ENCODE measurements around the gene CCDC171. TPM values are rescaled to one million over a fixed set of nuclear protein-coding genes. Genes with fewer than 3 reads are reported as not detected.

CCDC171 gene
- total RNA-seq, 2 donors from 2014 or later = 2.3 to 4.7 TPM

- 48 to 50% methylated on average over 1 of the region's 1 CpG for WGBS, 2 donors
- H3K4me3 ChIP-seq = no peak overlapping the region
- no peaks in the 10 kb centered on the region for H3K36me3 ChIP-seq (replicated peaks in 1 of 2; ENCODE audit: insufficient read depth in 1 of 2, low read depth in 2 of 2)
- H3K27me3 ChIP-seq = no peaks in the 10 kb centered on the region
- H3K4me1 ChIP-seq = no peaks in the 10 kb centered on the region
- DNase-seq (no peak), ATAC-seq (no peak)
- TF ChIP-seq POLR2A (IDR thresholded peaks at IDR 0.05) (no peak), CTCF (IDR thresholded peaks at IDR 0.05) (no peak)
- no peaks in the 10 kb centered on the region for H3K9me3 ChIP-seq
- no peak overlapping the region for H3K27ac ChIP-seq
- intact Hi-C loops (cut with DNase I) = no loop called here
These were observed 21.5 kb upstream of the CCDC171 start for GRCh38 chr9:15531380-15531779.

- intact Hi-C loops (cut with DNase I) = no loop called here
- no peaks in the 10 kb centered on the region for H3K9me3 ChIP-seq
- no peak for TF ChIP-seq CTCF (IDR thresholded peaks at IDR 0.05)
- no peak for TF ChIP-seq POLR2A (IDR thresholded peaks at IDR 0.05)
- no peak overlapping the region for H3K4me3 ChIP-seq
- no peak for DNase-seq
- H3K27me3 ChIP-seq = no peaks in the 10 kb centered on the region
- H3K27ac ChIP-seq = no peak overlapping the region
- H3K36me3 ChIP-seq (replicated peaks in 1 of 2; ENCODE audit: insufficient read depth in 1 of 2, low read depth in 2 of 2) = no peaks in the 10 kb centered on the region
- no peaks in the 10 kb centered on the region for H3K4me1 ChIP-seq
- no peak for ATAC-seq
- 45 to 61% methylated on average over 2 of the region's 2 CpGs for WGBS, 2 donors
These were observed 11.0 kb upstream of the CCDC171 start for GRCh38 chr9:15541872-15542271.

GRCh38 chr9:15542624-15543023, 10.2 kb upstream of the CCDC171 start:
- Histone ChIP-seq H3K36me3 (replicated peaks in 1 of 2; ENCODE audit: insufficient read depth in 1 of 2, low read depth in 2 of 2) (no peaks in the 10 kb centered on the region), H3K4me1 (no peaks in the 10 kb centered on the region), H3K27me3 (no peaks in the 10 kb centered on the region), H3K9me3 (no peaks in the 10 kb centered on the region), H3K27ac (no peak overlapping the region), H3K4me3 (no peak overlapping the region)
- TF ChIP-seq POLR2A (IDR thresholded peaks at IDR 0.05) = no peak
- no peak for TF ChIP-seq CTCF (IDR thresholded peaks at IDR 0.05)
- WGBS, 2 donors = 86 to 100% methylated on average over 2 of the region's 2 CpGs
- ATAC-seq (no peak), DNase-seq (no peak)
- intact Hi-C loops (cut with DNase I) = no loop called here

GRCh38 chr9:15543047-15543813, 9.6 kb upstream of the CCDC171 start:
- Histone ChIP-seq H3K36me3 (replicated peaks in 1 of 2; ENCODE audit: insufficient read depth in 1 of 2, low read depth in 2 of 2) (no peaks in the 10 kb centered on the region), H3K9me3 (no peaks in the 10 kb centered on the region), H3K27ac (no peak overlapping the region), H3K4me1 (no peaks in the 10 kb centered on the region), H3K4me3 (no peak overlapping the region), H3K27me3 (no peaks in the 10 kb centered on the region)
- intact Hi-C loops (cut with DNase I) = no loop called here
- no peak for DNase-seq
- no peak for TF ChIP-seq CTCF (IDR thresholded peaks at IDR 0.05)
- no peak for TF ChIP-seq POLR2A (IDR thresholded peaks at IDR 0.05)
- WGBS, 2 donors = 79 to 90% methylated on average over 4 of the region's 4 CpGs
- no peak for ATAC-seq

- DNase-seq (no peak), ATAC-seq (no peak)
- intact Hi-C loops (cut with DNase I) = no loop called here
- Histone ChIP-seq H3K9me3 (no peaks in the 10 kb centered on the region), H3K4me3 (no peak overlapping the region), H3K36me3 (replicated peaks in 1 of 2; ENCODE audit: insufficient read depth in 1 of 2, low read depth in 2 of 2) (no peaks in the 10 kb centered on the region), H3K27ac (no peak overlapping the region), H3K4me1 (peaks cover 8% of the 10 kb centered on the region), H3K27me3 (no peaks in the 10 kb centered on the region)
- TF ChIP-seq POLR2A (IDR thresholded peaks at IDR 0.05) = no peak
- no peak for TF ChIP-seq CTCF (IDR thresholded peaks at IDR 0.05)
- WGBS, 2 donors = 88 to 93% methylated on average over 2 of the region's 2 CpGs
These were observed 3.2 kb upstream of the CCDC171 start for GRCh38 chr9:15549611-15550010.
